Testis (tissue), 3 donors: ENCODE measurements around the gene ARSG. TPM values are rescaled to one million over a fixed set of nuclear protein-coding genes. Genes with fewer than 3 reads are reported as not detected.
"Not testable (repeated sequence)": the region's sequence is repeated elsewhere in the genome, so short reads cannot be mapped to it uniquely, and the experiment has no call there.

ENCODE experiments used
- DNase-seq: peaks from one replicate; pipeline ENCODE4 v3.0.0-alpha.2; 2019
- H3K27ac ChIP-seq, 2 donors: fragments of 200-600 bp; sonication (generic); one replicate each; pipeline ENCODE4 v1.5.1; 2019
- H3K27me3 ChIP-seq: fragments of 200-600 bp; sonication (generic); one replicate; pipeline ENCODE4 v1.5.1; 2019
- H3K36me3 ChIP-seq: fragments of 200-600 bp; sonication (generic); one replicate; pipeline ENCODE4 v1.5.1; 2017; ENCODE audit warnings: low read depth; ENCODE audit errors: missing control alignments
- H3K4me1 ChIP-seq: fragments of 200-600 bp; sonication (generic); one replicate; pipeline ENCODE4 v1.5.1; 2019
- H3K4me3 ChIP-seq, 2 donors: fragments of 200-600 bp; sonication (generic); one replicate each; pipeline ENCODE4 v1.5.1; 2017 to 2019
- H3K9me3 ChIP-seq: fragments of 200-600 bp; sonication (generic); one replicate; pipeline ENCODE4 v1.5.1; 2017
- CTCF ChIP-seq, 3 experiments: fragments of 450-650 bp in 2 of 3; fragments of 200-600 bp in 1 of 3; sonication (generic) in 1 of 3; IDR thresholded peaks; one replicate each; pipeline ENCODE4 v1.5.1; 2016 to 2019; ENCODE audit warnings: antibody characterized with exemption in 3 of 3, mild to moderate bottlenecking in 2 of 3, moderate library complexity in 1 of 3
- POLR2A ChIP-seq: fragments of 450-650 bp; IDR thresholded peaks from one replicate; pipeline ENCODE4 v1.6.1; 2017; ENCODE audit warnings: antibody characterized with exemption, mild to moderate bottlenecking, moderate library complexity
- WGBS, 2 donors: methylation state at CpG; one replicate each; pipeline ENCODE4 v1.1.5; 2018; 5-methylcytosine and 5-hydroxymethylcytosine counted together
- intact Hi-C: fragments of 100-400 bp; cut with DNase I; formaldehyde crosslinking; loops from one replicate; pipeline ENCODE4 v1.15.1; 2023; ENCODE audit warnings: low total_unique reads
- polyA plus RNA-seq: library from polyadenylated mRNA; stranded (reverse); fragments of 350-450 nt; fragmentation: Illumina TruSeq; extraction: RNeasy Lipid Tissue Mini Kit (QIAGEN cat#74804); gene quantifications from one replicate; pipeline ENCODE4 v1.2.3, GENCODE V29; 2014; ENCODE audit warnings: low read depth, low replicate concordance; ENCODE audit not compliant: insufficient read depth
- total RNA-seq, 2 donors: library from RNA; depleted of rRNA; stranded (reverse); fragments of >200 nt; gene quantifications; one replicate each; pipeline ENCODE4 v1.2.3, GENCODE V29; 2016

ARSG gene
- total and polyA plus RNA-seq, 3 donors from 2014 or later, result 7.4 to 16.9 (median 12.5) TPM

- no peak for DNase-seq
- Histone ChIP-seq H3K27me3 (no peaks in the 10 kb centered on the region), H3K36me3 (no peaks in the 10 kb centered on the region), H3K9me3 (no peaks in the 10 kb centered on the region), H3K4me1 (no peaks in the 10 kb centered on the region), H3K4me3 (no peak overlapping the region), H3K27ac (no peak overlapping the region)
- 89 to 93% methylated on average over 11 of the region's 11 CpGs for WGBS, 2 donors
- TF ChIP-seq POLR2A (no peak), CTCF (IDR thresholded peaks at IDR 0.05) (no peak)
- intact Hi-C loops, result no loop called here
Observed at GRCh38 chr17:68273722-68274121, 17.6 kb upstream of the ARSG start.

GRCh38 chr17:68276339-68276738, 15.0 kb upstream of the ARSG start:
- H3K4me1 ChIP-seq, intact Hi-C loops, H3K4me3 ChIP-seq, DNase-seq, H3K9me3 ChIP-seq, H3K27me3 ChIP-seq, H3K36me3 ChIP-seq, H3K27ac ChIP-seq: not testable (repeated sequence)
- 85 to 100% methylated on average over 3 of the region's 3 CpGs for WGBS, 2 donors

GRCh38 chr17:68277807-68278206, 13.5 kb upstream of the ARSG start:
- H3K27me3 ChIP-seq, result no peaks in the 10 kb centered on the region
- 91 to 94% methylated on average over 5 of the region's 5 CpGs for WGBS, 2 donors
- no peak for DNase-seq
- no peaks in the 10 kb centered on the region for H3K36me3 ChIP-seq
- no peak overlapping the region for H3K4me3 ChIP-seq
- intact Hi-C loops, result no loop called here
- TF ChIP-seq CTCF (IDR thresholded peaks at IDR 0.05) (no peak), POLR2A (no peak)
- H3K9me3 ChIP-seq, result no peaks in the 10 kb centered on the region
- H3K27ac ChIP-seq, result no peak overlapping the region
- H3K4me1 ChIP-seq, result no peaks in the 10 kb centered on the region

- H3K9me3 ChIP-seq, DNase-seq, intact Hi-C loops, H3K36me3 ChIP-seq, H3K4me1 ChIP-seq, H3K27ac ChIP-seq, H3K4me3 ChIP-seq, H3K27me3 ChIP-seq: not testable (repeated sequence)
- WGBS, 2 donors, result 67 to 85% methylated on average over 4 to 6 of the region's 6 CpGs
Observed at GRCh38 chr17:68281965-68282364, 9.3 kb upstream of the ARSG start.

GRCh38 chr17:68288375-68288774, 2.9 kb upstream of the ARSG start:
- no peak for DNase-seq
- Histone ChIP-seq H3K9me3 (no peaks in the 10 kb centered on the region), H3K4me1 (no peaks in the 10 kb centered on the region), H3K27ac (no peak overlapping the region), H3K36me3 (no peaks in the 10 kb centered on the region), H3K4me3 (no peak overlapping the region), H3K27me3 (no peaks in the 10 kb centered on the region)
- TF ChIP-seq CTCF (IDR thresholded peaks at IDR 0.05), result no peak
- TF ChIP-seq POLR2A, result no peak
- WGBS, 2 donors, result 70 to 85% methylated on average over 5 of the region's 5 CpGs
- intact Hi-C loops, result no loop called here

GRCh38 chr17:68288804-68289203, 2.5 kb upstream of the ARSG start:
- Histone ChIP-seq H3K36me3 (no peaks in the 10 kb centered on the region), H3K9me3 (no peaks in the 10 kb centered on the region), H3K4me3 (no peak overlapping the region), H3K27ac (no peak overlapping the region), H3K27me3 (no peaks in the 10 kb centered on the region), H3K4me1 (no peaks in the 10 kb centered on the region)
- no peak for DNase-seq
- intact Hi-C loops, result no loop called here
- TF ChIP-seq POLR2A (no peak), CTCF (IDR thresholded peaks at IDR 0.05) (no peak)
- WGBS, 2 donors, result 68 to 80% methylated on average over 7 of the region's 7 CpGs
